ENCODE results near the gene ADGRL1. TPM values are rescaled to one million over a fixed set of nuclear protein-coding genes. Genes with fewer than 3 reads are reported as not detected.

ADGRL1 gene
- total RNA-seq, 2 experiments from 2014 or later = 6.3 to 7.7 TPM

DNA sequence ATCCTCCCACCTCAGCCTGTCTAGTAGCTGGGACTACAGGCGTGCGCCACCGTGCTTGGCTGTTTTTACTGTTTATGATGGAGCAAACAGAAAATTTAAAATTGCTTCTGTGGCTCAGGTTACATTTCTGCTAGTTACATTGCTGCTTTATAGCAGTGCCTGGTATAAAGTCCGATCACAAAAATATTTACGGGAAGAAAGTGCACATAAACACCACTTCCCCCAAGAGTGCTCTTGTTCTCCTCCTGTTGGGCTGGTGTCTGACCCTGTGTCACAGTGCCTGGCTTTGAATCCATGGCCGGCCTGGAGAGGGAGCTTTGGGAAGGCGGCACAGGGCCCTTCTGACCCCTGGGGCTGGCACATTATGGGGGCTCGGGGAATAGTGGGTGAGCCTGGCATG lies 100.3 kb downstream of the ADGRL1 start:
- ChIA-PET CTCF (interaction anchor here (1.1 to 1.9 kb wide), 2 partner anchors 9 to 31 kb away, joined by 4 to 5 read pairs; partner anchors contain the start of gene ASF1B), POLR2A (no interaction called here)
- Mint-ChIP-seq H3K4me1 (ENCODE audit: low read depth) (peaks cover 8% of the 10 kb centered on the region), H3K27ac (no peak overlapping the region), H3K27me3 (ENCODE audit: low read depth) (no peaks in the 10 kb centered on the region), H3K4me3 (no peak overlapping the region), H3K9me3 (ENCODE audit: insufficient read depth) (no peaks in the 10 kb centered on the region), H3K36me3 (ENCODE audit: low read depth) (peaks cover 3% of the 10 kb centered on the region)
- DNase-seq = no peak
- no peak for ATAC-seq

- ATAC-seq = no peak
- CTCF ChIA-PET = interaction anchor here (0.9 to 5.4 kb wide), 3 partner anchors 11 to 33 kb away, joined by 3 to 23 read pairs (median 4); partner anchors contain the start of gene ASF1B
- POLR2A ChIA-PET = no interaction called here
- H3K9me3 Mint-ChIP-seq (ENCODE audit: insufficient read depth) = no peaks in the 10 kb centered on the region
- H3K36me3 Mint-ChIP-seq (ENCODE audit: low read depth) = peaks cover 3% of the 10 kb centered on the region
- no peak overlapping the region for H3K27ac Mint-ChIP-seq
- no peaks in the 10 kb centered on the region for H3K27me3 Mint-ChIP-seq (ENCODE audit: low read depth)
- no peak for DNase-seq
- no peak overlapping the region for H3K4me3 Mint-ChIP-seq
- H3K4me1 Mint-ChIP-seq (ENCODE audit: low read depth) = peaks cover 5% of the 10 kb centered on the region
These were observed 102.7 kb downstream of the ADGRL1 start for GRCh38 chr19:14103310-14103709.

DNA sequence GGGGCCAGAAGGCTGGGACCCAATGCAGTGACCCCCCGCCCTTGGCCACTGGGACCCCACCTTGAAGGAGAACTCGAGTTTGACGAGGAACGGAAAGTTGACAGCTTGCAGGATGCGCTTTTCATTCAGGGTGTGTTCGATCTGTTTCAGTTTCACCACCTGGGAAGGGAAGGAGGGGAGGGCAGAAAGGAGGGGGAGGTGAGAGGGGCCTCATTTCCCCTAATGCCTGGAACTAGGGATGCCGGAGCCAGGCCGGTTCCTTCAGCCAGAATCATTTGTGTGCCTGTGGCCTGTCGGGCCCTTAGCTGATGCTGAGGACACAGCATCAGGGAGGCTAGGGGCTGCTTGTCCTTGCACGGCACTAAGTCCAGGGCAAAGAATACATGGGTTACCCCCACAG lies 103.2 kb downstream of the ADGRL1 start:
- Mint-ChIP-seq H3K27me3 (ENCODE audit: low read depth) (no peaks in the 10 kb centered on the region), H3K36me3 (ENCODE audit: low read depth) (peaks cover 4% of the 10 kb centered on the region), H3K4me3 (no peak overlapping the region), H3K4me1 (ENCODE audit: low read depth) (peaks cover 5% of the 10 kb centered on the region), H3K9me3 (ENCODE audit: insufficient read depth) (no peaks in the 10 kb centered on the region), H3K27ac (no peak overlapping the region)
- ChIA-PET CTCF (interaction anchor here (0.9 to 5.4 kb wide), 2 partner anchors 12 to 15 kb away, joined by 3 to 23 read pairs; a partner anchor contains a TSS), POLR2A (no interaction called here)
- ATAC-seq = no peak
- DNase-seq = no peak

DNA sequence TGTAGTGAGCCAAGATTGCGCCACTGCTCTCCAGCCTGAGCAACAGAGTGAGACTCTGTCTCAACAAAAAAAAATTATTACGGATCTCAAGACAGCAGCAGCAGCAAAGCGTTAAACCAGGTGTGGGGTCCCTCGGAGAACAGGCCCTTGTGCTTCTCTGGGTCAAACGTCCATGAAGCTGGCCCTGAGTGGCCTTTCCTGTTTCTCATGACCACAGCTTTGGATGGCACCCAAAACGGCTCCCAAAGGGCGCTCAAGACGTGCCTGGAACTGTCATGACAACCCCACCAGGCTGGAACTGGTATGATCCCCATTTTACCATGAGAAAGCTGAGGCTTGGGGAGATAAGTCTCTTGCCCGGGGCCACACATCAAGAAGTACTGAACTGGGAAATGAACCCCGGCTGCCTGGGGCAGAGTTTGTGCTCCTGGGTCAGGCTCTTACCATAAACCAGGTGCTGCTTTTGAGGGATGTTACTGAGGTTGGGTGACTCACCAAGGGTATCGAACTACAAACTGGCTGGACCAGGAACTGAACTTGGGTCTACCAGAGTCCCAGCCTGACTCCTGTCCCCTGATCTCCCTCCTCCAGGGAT lies 103.8 kb downstream of the ADGRL1 start:
- DNase-seq (no peak), ATAC-seq (no peak)
- no peaks in the 10 kb centered on the region for H3K9me3 Mint-ChIP-seq (ENCODE audit: insufficient read depth)
- H3K4me3 Mint-ChIP-seq = no peak overlapping the region
- H3K36me3 Mint-ChIP-seq (ENCODE audit: low read depth) = peaks cover 5% of the 10 kb centered on the region
- no peaks in the 10 kb centered on the region for H3K27me3 Mint-ChIP-seq (ENCODE audit: low read depth)
- POLR2A ChIA-PET = no interaction called here
- CTCF ChIA-PET = interaction anchor here (5.4 kb wide), 1 partner anchor 12 kb away, joined by 23 read pairs; a partner anchor contains a TSS
- no peak overlapping the region for H3K27ac Mint-ChIP-seq
- peaks cover 5% of the 10 kb centered on the region for H3K4me1 Mint-ChIP-seq (ENCODE audit: low read depth)

- ATAC-seq (no peak), DNase-seq (no peak)
- CTCF ChIA-PET = interaction anchor here (5.4 kb wide), 1 partner anchor 13 kb away, joined by 23 read pairs; a partner anchor contains a TSS
- H3K4me3 Mint-ChIP-seq = no peak overlapping the region
- H3K36me3 Mint-ChIP-seq (ENCODE audit: low read depth) = peaks cover 10% of the 10 kb centered on the region
- H3K27ac Mint-ChIP-seq = no peak overlapping the region
- no peaks in the 10 kb centered on the region for H3K27me3 Mint-ChIP-seq (ENCODE audit: low read depth)
- POLR2A ChIA-PET = no interaction called here
- no peaks in the 10 kb centered on the region for H3K9me3 Mint-ChIP-seq (ENCODE audit: insufficient read depth)
- peaks cover 5% of the 10 kb centered on the region for H3K4me1 Mint-ChIP-seq (ENCODE audit: low read depth)
These were observed 104.9 kb downstream of the ADGRL1 start for GRCh38 chr19:14101003-14101545.

Other genes starting within 250 kb of the ADGRL1 start
- gene RFX1, start 199.8 kb downstream of the ADGRL1 start, total RNA-seq = 10 to 100 TPM; 15.9 to 17.7 TPM
- not detected for gene RLN3, start 178.0 kb downstream of the ADGRL1 start, total RNA-seq
- gene IL27RA, start 174.4 kb downstream of the ADGRL1 start, total RNA-seq = 10 to 100 TPM; 39.7 to 39.8 TPM
- not detected for gene PALM3, start 144.1 kb downstream of the ADGRL1 start, total RNA-seq
- gene MISP3, start 133.4 kb downstream of the ADGRL1 start, total RNA-seq = 1 to 10 TPM; 1.0 to 1.1 TPM
- not detected for gene C19orf67, start 120.4 kb downstream of the ADGRL1 start, total RNA-seq
- 10 to 100 TPM; 72.0 to 76.1 TPM for gene SAMD1, start 115.4 kb downstream of the ADGRL1 start, total RNA-seq
- gene PRKACA, start 88.4 kb downstream of the ADGRL1 start, total RNA-seq = 10 to 100 TPM; 69.2 to 72.4 TPM
- 100 to 1,000 TPM; 131 TPM for gene ASF1B, start 69.6 kb downstream of the ADGRL1 start, total RNA-seq
- gene ADGRE5, start 175.3 kb upstream of the ADGRL1 start, total RNA-seq = 100 to 1,000 TPM; 290 to 302 TPM
- 100 to 1,000 TPM; 309 to 313 TPM for gene DDX39A, start 213.2 kb upstream of the ADGRL1 start, total RNA-seq
- gene PKN1, start 227.1 kb upstream of the ADGRL1 start, total RNA-seq = 100 to 1,000 TPM; 244 to 263 TPM

All from activated CD8-positive, alpha-beta T cell treated with anti-CD3 and anti-CD28 coated beads, Interleukin-2, amount 10 ng/mL, durations not matched to agents 7 days and 5 days (primary cell).